ENCODE data around the gene SLC11A2.

DNA sequence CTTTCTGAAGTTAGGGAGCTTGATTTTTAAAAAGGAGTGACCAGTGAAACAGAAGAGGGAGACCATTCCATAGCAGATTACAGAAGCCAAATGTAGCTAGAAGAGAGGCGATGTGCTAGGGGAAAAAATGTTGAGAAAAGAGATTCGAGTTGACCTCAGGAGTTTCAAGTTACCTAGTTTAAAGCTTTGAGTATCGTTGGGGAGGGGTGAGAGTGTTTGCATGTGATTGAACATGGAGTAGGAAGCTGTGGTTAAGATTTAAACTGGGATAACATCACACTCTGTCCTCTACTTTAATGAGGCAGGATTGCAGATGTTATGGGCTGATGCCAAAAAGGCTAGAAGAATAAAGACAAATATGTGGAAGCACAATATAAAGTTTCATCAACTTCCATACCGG lies 25.6 kb upstream of the SLC11A2 start:
- TF ChIP-seq CTCF (IDR thresholded peaks at IDR 0.05) (no peak), POLR2A (IDR thresholded peaks at IDR 0.05) (no peak)
